OCI-LY3 (cell line): ENCODE data around the gene ATN1.

Experiments used
- EZH2phosphoT487 ChIP-seq: fragments of 200-600 bp; shearing (Covaris generic); IDR thresholded peaks from 2 replicates; pipeline ENCODE4 v1.6.1; 2018; ENCODE audit warnings: antibody characterized with exemption, mixed run types, low read depth
- TF ChIP-seq, protein P1 (sequence below): fragments of 200-600, 300-600 bp; sonication (generic); IDR thresholded peaks from 2 replicates; pipeline ENCODE4 v1.5.1; 2014; ENCODE audit warnings: antibody characterized with exemption, low read length, low read depth

- TF ChIP-seq, protein P1, sequence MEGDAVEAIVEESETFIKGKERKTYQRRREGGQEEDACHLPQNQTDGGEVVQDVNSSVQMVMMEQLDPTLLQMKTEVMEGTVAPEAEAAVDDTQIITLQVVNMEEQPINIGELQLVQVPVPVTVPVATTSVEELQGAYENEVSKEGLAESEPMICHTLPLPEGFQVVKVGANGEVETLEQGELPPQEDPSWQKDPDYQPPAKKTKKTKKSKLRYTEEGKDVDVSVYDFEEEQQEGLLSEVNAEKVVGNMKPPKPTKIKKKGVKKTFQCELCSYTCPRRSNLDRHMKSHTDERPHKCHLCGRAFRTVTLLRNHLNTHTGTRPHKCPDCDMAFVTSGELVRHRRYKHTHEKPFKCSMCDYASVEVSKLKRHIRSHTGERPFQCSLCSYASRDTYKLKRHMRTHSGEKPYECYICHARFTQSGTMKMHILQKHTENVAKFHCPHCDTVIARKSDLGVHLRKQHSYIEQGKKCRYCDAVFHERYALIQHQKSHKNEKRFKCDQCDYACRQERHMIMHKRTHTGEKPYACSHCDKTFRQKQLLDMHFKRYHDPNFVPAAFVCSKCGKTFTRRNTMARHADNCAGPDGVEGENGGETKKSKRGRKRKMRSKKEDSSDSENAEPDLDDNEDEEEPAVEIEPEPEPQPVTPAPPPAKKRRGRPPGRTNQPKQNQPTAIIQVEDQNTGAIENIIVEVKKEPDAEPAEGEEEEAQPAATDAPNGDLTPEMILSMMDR, result no peak; the same call in 1 of the 2 replicates
- TF ChIP-seq EZH2phosphoT487, result no peak
Observed at GRCh38 chr12:6962285-6963015, 34.7 kb downstream of the ATN1 start.
